Stimulated activated CD8-positive, alpha-beta memory T cell treated with anti-CD3 and anti-CD28 coated beads, Interleukin-7, amount 100 ng/mL, for 48 hours (primary cell): Measurements from ENCODE around the gene NTRK2.

ENCODE experiments used
- DNase-seq, 2 donors: peaks; one replicate each; pipeline ENCODE4 v3.0.0-alpha.2; 2020; ENCODE audit warnings: low read depth in 1 of 2; ENCODE audit errors: extremely low read depth in 1 of 2

The NTRK2 gene

DNA sequence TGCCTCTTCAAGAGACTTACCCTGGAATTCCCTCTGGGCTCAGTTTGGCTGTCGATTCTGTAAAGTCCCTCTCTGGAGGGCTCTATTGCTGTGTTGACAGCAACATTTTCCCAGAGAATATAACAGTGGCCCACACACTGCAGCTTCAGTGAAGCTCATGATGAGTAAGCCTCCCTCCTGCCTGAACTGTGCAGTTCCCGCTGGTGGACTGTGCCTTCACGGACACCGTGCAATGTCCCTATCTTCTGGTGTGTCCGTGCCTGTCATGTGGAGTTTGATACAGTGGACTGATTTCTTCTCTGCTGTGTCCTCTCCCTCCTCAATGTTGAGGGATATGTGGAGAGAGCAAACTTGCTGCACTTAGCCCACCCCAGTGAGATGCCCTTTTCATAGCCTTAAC lies 109.0 kb downstream of the NTRK2 start:
- no peak for DNase-seq

DNA sequence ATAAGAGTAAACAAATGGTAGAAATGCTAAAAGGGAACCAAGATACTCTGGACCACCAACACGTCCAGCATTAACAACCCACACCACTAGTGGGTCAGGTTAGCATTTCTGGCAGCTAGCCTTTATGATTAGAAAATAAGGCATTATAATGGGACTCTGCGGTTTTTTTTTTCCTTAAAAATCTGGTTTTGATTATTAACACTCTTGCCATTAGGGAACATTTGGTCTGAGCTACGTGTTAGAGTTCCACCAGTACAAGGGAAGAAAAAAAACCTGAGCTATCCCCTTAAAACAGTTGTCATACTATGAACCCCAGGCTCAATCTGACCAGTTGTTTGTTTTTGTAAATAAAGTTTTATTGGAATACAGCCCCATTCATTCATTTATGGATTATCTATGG lies 110.4 kb downstream of the NTRK2 start:
- no peak for DNase-seq

GRCh38 chr9:84780385-84780784 lies 110.9 kb downstream of the NTRK2 start:
- no peak for DNase-seq

DNA sequence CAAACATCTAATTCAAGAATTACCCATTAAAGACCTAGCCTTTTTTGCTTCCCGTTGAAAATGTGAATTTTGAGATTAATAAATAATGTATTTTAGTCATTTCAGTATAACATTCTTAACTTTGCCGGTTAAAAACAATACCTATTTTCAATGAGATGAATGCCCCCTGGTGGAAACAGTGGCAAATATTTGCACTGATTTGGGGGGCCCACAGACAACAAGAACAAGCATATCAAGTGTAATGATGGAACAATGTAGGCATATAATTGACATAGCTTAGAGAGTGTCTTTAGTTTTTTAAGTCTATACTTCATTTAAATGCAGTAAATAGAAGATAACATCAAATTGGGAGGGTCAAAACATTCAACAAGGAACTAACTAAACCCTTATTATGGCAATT lies 111.9 kb downstream of the NTRK2 start:
- no peak for DNase-seq

DNA sequence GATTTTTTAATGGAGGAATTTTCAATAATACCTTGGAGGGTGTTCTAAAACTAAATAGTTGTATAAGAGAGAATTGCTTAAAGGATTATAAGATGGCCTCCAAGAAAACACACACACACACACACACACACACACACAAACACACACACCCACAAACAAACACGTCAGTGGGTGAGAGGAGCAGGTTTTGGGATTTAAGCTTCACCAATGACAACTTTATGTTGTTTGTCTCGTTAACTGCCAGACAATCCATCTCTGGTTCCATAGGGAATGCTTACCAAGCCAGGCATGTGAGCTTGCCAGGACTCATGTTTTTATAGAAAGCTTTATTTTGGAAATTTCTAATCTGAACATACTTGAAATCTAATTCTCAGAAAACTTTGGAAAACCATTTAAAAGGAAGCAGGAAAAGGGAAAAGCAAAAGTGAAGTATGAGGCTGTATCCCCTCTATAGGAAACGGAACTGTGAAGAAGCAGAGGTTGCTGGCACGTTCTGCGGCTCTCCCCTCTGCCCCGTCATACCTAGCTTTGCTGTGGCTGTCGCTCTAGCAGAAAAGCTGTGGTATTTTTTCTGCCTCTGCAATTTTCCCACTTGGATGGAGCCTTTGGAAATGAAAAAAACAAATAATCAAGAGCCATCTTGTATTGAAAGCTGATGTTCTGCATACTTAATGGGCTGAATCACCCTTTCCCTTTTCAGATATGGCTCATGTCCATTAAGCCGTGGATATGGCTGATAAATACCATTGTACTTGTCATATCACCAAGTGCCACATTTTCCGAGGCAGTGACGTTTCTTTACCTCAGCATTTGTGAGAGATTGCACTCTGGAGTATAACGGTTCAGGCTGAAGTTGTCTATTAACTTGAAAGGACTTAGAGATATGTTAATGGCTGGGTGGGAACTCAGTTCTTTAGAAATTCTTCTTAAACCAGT lies 112.7 kb downstream of the NTRK2 start:
- no peak for DNase-seq

DNA sequence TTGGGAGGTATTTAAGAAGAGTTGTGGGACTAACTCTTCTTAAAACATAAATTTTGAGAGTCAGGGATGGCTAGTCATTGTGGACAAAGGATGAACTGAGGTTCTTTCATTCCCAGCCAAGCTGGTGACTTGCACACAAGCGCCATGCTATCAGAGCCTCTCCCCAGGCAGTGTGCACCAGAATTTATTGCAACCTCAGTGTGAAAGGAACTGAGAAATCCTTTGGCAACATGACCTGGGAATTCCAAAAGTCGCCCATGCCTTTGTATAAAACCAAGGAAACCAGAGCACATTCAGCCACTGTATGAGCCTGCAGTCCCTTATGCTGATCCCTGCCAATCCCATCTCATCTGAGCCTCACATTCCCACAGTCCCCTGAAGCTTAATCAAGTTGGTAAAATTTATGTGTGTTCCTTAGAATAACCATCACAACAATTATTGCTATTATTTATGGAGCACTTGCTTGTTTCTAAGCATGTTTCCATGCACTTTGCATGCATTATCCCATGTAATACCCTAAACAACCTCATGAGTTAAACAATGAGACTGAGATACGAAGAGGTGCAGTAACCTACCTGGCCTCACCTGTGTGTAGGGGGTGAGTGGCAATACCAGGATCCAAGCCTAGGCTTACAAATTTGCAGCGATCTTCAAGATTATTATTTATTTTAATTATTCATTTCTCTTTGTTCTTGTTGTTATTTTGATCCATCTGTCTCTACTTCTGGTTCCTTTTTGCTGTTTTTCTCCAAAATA lies 116.4 kb downstream of the NTRK2 start:
- DNase-seq = no peak

- DNase-seq = no peak
Measured at GRCh38 chr9:84788803-84789462, 119.4 kb downstream of the NTRK2 start.

- no peak for DNase-seq
Measured at GRCh38 chr9:84789463-84789830, 119.9 kb downstream of the NTRK2 start.

GRCh38 chr9:84791643-84792042 lies 122.1 kb downstream of the NTRK2 start:
- DNase-seq = no peak

GRCh38 chr9:84793251-84793650 lies 123.7 kb downstream of the NTRK2 start:
- DNase-seq = no peak

DNA sequence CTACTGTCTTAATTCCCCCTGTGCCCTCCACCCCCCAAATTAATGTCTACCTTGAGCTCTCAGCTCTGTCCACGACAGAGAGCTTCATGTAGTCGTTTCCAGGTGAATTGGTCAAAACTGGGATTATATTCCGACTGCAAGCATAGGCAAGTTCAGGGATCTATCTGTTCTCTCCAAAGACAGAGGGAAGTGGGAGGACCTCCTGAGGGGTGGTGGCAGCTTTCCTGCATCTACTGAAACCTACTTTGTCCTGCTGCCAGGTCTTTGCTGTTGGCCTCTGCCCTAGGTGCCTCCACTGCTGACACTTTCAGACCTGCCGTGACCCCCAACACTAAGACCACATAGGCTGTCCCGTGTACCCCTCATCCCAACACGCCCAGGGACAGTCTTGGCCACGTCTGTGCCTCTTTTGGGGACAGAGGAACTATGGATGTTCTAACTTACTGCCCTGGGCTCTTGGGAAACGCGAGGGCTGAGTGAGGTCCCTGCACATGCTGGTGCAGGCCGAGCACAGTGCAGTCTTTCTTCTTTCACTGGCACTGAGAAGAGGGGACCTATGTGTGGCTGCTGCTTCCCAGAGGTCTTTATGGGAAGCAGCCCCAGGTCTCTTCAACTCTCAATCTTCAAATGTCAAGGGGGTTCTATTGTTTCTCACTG lies 125.6 kb downstream of the NTRK2 start:
- no peak for DNase-seq

GRCh38 chr9:84796404-84796803 lies 126.9 kb downstream of the NTRK2 start:
- DNase-seq = no peak

GRCh38 chr9:84799251-84799650 lies 129.7 kb downstream of the NTRK2 start:
- DNase-seq = no peak

DNA sequence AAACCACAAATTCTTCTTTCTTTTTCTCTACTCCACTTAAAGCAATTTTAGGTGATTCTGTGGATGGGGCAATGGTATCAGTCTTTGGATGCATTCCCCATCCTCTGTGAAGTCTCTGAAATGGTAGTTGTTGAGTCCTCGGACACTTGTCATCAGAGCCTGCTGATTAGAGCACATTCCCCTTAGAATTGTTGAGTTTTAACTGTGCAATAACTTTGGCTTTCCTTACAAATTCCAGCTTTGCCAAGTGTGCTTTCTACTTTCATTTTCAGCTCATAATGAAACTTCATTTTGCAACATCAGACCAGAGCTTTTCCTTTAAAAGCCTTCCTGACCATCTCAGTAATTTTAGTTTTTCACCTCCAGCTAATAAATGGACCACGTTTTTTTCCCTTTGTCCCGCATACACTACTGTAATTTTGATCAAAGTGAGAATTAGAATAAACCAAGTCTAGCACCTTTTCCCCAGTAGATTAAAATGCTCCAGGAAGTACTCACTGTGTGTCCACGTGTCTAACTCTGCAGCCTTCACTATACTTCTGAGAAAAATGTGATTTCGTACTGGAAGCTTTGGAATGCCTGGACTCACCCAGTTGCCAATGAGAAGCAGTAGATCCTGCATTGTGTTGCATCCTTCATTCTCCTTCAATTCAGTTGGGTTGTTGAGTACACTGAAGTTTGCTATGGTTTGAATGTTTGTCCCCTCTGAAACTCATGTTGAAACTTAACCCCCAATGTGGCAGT lies 135.6 kb downstream of the NTRK2 start:
- DNase-seq = no peak

GRCh38 chr9:84807431-84807830 lies 137.9 kb downstream of the NTRK2 start:
- DNase-seq = no peak

- no peak for DNase-seq
Measured at GRCh38 chr9:84807870-84808390, 138.4 kb downstream of the NTRK2 start.

- DNase-seq = no peak
Measured at GRCh38 chr9:84808416-84808815, 138.9 kb downstream of the NTRK2 start.

DNA sequence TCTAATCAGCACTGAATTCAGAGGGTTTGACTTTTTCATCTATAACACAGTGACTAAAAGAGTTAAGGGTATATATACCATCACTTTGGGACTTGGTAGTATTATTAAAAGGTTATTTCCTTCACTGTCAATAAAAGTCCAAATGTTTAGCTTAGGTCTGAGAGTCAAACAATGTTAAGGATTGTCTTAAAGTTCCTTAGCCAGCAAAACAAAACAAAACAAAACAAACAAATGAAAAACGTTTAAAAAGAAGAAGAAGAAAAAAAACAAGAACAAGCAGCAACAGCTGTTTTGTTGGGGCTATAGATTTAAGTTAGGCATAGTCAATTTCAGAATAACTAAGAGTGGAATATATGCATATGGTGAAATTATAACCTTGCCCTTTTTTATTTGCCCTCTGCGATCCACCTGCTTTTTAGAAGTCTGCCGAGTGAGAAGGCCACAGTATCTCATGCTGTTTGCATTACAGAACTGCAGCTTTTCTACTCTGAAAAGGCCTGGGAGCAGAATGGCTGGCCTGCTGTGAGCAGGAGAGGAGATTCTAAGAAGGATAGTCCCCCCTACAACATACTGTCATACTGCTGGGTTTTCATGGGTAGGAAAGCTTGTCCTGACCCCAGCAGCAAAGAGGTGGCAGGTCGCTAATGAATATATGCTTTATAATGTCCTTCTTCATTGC lies 141.7 kb downstream of the NTRK2 start:
- no peak for DNase-seq

DNA sequence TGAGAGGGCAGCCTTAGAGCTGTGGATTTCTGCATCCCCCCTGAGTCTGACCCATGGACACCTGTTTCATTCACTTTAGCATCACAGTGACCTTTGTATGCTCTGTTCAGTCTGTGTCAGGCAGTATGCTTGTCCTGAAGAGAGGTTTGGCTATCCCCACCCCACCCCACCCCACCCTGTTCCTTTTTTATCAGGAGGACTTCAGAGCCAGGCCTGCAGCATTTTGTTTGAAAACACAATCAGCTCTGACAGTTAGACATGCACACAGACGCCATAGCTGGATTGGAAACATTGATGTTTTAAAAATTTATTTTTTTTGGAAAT lies 142.2 kb downstream of the NTRK2 start:
- DNase-seq = no peak

DNA sequence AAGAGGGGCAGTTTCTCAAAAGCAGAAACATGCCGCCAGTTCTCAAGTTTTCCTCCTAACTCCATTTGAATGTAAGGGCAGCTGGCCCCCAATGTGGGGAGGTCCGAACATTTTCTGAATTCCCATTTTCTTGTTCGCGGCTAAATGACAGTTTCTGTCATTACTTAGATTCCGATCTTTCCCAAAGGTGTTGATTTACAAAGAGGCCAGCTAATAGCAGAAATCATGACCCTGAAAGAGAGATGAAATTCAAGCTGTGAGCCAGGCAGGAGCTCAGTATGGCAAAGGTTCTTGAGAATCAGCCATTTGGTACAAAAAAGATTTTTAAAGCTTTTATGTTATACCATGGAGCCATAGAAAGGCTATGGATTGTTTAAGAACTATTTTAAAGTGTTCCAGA lies 142.8 kb downstream of the NTRK2 start:
- no peak for DNase-seq
